ENCODE measurements around the gene A1BG. TPM values are rescaled to one million over a fixed set of nuclear protein-coding genes. Genes with fewer than 3 reads are reported as not detected.
"Not testable (repeated sequence)": the region's sequence is repeated elsewhere in the genome, so short reads cannot be mapped to it uniquely, and the experiment has no call there.

The A1BG gene
- total RNA-seq, 1 donor from 2014 or later, result 0.94 TPM

- DNase-seq, result no peak
Observed at GRCh38 chr19:58356766-58357480, 3.6 kb upstream of the A1BG start.

DNA sequence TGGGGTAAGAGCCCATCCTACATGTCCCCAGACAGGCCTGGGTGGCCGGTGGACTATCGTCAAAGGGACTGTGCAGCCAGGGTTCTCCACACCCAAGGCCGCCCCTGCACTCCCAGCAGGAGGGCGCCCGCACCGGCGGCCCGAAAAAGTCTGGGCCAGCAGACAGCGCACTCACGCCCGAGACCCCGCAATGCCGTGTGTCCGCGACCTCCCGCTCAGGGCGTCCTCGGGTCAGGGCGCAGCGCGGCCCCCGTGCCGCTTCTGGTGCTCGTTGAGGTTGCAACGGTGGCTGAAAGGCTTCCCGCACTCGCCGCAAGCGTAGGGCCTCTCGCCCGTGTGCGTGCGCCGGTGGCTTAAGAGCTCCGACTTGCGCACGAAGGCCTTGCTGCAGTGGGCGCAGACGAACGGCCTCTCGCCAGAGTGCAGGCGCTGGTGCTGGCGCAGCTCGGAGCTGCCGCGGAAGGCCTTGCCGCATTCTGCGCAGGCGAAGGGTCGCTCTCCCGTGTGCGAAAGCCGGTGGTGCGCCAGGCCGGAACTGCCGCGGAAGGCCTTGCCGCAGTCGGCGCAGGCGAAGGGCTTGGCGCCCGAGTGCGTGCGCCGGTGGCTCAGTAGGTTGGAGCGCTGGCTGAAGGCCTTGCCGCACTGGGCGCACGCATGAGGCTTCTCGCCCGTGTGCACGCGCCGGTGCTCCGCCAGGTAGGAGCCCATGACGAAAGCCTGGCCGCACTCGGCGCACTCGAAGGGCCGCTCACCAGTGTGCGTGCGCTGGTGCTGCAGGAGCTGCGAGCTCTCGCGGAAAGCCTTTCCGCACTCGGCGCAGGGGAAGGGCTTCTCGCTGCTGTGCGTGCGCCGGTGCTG is 2.8 kb upstream of the A1BG start:
- DNase-seq, result no peak

DNA sequence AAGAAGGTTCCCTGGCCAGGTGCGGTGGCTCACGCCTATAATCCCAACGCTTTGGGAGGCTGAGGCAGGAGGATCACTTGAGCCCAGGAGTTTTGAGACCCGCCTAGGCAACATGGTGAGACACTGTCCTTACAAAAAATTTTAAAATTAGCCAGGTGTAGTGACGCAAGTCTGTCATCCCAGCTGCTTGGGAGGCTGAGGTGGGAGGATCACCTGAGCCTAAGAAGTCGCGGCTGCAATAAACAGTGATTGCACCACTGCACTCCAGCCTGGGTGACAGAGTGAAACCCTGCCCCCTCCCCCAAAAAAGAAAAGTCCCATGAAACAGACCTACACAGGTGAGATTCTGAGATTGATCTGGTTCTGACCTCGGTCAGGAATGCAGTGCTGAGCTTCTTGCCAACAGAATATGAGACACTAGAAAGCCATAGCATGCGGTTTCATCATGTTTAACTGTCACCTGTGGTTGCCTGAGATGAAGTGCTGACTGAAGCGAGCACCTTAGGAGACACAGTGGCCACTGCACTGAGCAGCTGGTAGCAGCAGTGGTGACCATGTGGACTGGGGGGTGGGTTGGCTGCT is 2.0 kb upstream of the A1BG start:
- DNase-seq, result no peak

- DNase-seq, result no peak
Observed at GRCh38 chr19:58354478-58355030, 1.3 kb upstream of the A1BG start.

- DNase-seq, result no peak
Observed at GRCh38 chr19:58353717-58354477, 605 bp upstream of the A1BG start.

DNA sequence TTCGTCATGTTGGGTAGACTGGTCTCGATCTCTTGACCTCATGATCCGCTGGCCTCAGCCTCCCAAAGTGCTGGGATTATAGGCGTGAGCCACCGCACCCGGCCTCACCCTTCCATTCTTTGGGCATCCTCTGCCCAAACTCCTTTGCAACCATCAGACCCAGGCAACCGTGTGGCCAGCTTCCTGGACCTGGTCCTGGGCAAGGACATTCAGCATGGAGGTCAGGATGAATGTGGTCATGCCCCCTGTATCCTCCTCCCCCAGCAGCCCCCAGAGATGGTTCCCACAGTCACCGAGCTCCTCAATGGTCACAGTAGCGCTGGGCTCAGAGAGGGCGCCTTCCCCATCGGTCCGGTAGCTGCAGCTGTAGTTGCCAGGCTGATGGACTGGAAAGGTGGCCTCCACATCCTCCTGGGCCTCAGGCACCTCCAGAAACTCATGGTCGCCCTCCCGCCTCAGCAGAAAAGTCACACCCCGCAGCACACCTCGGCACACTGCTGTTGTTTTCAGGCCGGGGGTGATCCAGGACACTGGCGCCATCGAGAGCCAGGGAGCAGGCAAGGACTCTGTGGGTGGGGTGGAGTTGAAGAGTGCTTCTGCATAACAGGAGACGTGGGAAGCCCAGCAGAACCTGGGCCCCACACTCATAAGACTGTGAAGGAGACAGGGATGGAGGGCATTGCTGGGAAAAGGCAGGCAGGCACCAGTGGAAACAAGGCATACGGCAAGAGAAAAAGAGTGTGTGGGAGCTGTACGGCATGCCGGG is 1.1 kb downstream of the A1BG start:
- DNase-seq, result no peak

GRCh38 chr19:58351558-58351878 is 1.8 kb downstream of the A1BG start:
- DNase-seq, result no peak

GRCh38 chr19:58350871-58351557 is 2.3 kb downstream of the A1BG start:
- no peak for DNase-seq

GRCh38 chr19:58350001-58350861 is 3.1 kb downstream of the A1BG start:
- no peak for DNase-seq

GRCh38 chr19:58349590-58349989 is 3.7 kb downstream of the A1BG start:
- no peak for DNase-seq

GRCh38 chr19:58348080-58348479 is 5.2 kb downstream of the A1BG start:
- not testable (repeated sequence) for DNase-seq

DNA sequence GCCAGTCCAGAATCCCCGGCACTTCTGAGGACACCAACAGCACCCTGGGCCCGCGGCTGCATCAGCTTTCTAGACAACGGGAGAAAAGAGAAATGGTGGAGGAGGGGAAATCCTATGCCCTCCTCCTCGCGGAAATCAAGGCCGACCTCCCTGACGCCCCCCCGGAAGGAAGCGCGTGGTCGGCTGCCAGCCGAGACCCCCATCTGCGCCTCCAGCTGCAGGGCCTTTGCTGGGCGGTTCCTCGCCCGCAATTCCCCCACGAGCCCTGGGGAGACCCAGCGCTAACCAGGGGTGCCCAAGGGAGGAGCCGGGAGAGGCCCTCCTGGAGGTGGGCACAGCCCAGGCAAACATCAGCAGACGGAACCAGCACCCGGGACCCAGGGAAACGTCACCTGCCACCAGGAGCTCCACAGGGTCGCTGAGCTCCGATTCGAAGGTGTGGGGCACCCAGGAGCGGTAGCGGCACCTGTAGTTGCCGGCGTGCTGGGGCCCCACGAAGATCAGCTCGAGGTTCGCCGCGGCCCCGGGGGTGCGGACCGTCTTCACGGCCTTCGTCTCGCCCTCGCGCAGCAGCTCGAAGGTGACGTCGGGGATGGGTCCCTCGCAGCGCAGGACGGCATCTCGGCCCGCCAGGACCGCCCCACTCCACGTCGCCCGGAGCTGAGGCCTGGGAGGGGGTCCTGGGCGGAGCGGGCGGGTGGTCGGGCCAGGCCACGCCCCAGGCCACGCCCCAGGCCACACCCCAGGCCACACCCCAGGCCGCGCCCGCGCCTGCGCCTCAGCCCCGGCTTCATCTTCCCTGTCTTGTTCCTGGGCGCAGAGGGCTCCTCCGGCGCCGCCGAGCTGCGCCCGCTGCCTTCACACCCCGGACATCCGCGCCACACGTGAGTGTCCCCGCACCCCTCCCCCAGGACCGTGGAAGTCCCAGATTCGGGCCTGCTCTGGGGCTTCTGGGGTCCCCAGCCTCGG is 6.0 kb downstream of the A1BG start:
- DNase-seq, result peak; percentile 80

- DNase-seq, result no peak
Observed at GRCh38 chr19:58345558-58345957, 7.7 kb downstream of the A1BG start.

DNA sequence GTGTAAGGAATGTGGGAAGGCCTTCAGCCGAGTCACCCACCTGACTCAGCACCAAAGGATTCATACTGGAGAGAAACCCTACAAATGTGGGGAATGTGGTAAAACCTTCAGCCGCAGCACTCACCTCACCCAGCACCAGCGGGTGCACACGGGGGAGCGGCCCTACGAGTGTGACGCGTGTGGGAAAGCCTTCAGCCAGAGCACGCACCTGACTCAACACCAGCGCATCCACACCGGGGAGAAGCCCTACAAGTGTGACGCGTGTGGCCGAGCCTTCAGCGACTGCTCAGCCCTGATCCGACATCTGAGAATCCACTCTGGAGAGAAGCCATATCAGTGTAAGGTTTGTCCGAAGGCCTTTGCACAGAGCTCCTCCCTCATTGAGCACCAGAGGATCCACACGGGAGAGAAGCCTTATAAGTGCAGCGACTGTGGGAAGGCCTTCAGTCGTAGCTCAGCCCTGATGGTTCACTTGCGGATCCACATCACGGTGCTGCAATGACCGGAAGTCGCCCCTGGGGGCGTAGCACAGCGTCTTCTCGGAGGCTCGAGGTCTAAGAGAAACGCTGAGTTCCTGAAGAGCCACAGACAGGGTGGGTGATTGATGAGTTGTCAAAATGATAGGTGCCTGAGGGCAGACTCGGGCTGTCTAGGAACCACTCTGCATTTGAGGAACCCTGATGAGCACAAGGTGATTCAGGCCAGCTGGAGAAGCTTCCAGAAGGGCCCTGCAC is 14.3 kb downstream of the A1BG start:
- no peak for DNase-seq

DNA sequence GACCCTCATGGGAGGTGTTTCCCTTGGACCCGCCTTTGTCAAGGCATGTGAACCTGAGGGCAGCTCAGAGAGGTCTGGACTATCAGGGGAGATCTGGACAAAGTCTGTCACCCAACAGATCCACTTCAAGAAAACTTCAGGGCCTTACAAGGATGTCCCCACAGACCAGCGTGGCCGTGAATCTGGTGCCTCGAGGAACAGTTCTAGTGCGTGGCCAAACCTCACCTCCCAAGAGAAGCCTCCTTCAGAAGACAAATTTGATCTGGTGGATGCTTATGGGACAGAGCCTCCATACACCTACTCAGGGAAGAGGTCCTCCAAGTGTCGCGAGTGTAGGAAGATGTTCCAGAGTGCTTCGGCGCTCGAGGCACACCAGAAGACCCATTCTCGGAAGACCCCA is 15.0 kb downstream of the A1BG start:
- no peak for DNase-seq

DNA sequence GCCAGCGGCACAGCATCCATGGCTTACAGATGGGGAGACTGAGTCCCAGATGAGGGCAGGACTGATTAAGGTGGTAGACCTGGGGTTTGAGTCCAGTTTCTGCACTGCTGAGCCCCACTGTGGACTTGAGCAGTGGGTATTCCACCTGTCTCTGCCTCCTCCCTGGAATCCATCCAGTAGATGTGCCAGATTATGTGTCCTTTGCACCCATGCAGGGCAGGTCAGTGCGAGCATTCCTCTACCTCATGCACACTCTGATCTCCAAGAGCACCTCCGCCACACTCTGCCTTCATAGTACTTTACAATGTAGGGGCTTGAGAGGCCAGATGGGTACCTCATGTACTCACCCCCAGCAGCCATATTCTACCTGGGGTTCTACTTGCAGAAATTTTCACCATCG is 16.5 kb downstream of the A1BG start:
- no peak for DNase-seq

GRCh38 chr19:58336216-58336615 is 17.1 kb downstream of the A1BG start:
- no peak for DNase-seq

GRCh38 chr19:58335630-58336029 is 17.7 kb downstream of the A1BG start:
- no peak for DNase-seq
